A673 (cell line): ENCODE results near the gene PIK3AP1.

Experiments used
- CTCF ChIP-seq: fragments of 300-800, 200-600 bp; sonication (generic); conservative IDR thresholded peaks from 2 replicates; pipeline ENCODE4 v1.5.1; 2017; ENCODE audit warnings: low read depth, mild to moderate bottlenecking, antibody characterized with exemption, low read length, moderate library complexity, mixed read lengths
- EZH2 ChIP-seq: fragments of 200-600 bp; sonication (generic); IDR thresholded peaks from 2 replicates; pipeline ENCODE4 v1.6.1; 2017; ENCODE audit warnings: borderline replicate concordance, low read depth, mild to moderate bottlenecking, mixed read lengths, antibody characterized with exemption, low read length; ENCODE audit not compliant: poor library complexity, severe bottlenecking

GRCh38 chr10:96576277-96576980 is 143.9 kb downstream of the PIK3AP1 start:
- TF ChIP-seq CTCF = no peak
- no peak for TF ChIP-seq EZH2
